Measurements from ENCODE around the gene MACROD2.

Gene MACROD2

GRCh38 chr20:14284443-14284842, 289.1 kb downstream of the MACROD2 start:
- no peak for DNase-seq

- DNase-seq, result no peak
Observed at GRCh38 chr20:14288341-14289330, 293.3 kb downstream of the MACROD2 start.

- no peak for DNase-seq
Observed at GRCh38 chr20:14291502-14291901, 296.2 kb downstream of the MACROD2 start.

GRCh38 chr20:14295238-14295637, 299.9 kb downstream of the MACROD2 start:
- DNase-seq, result no peak

GRCh38 chr20:14295770-14296309, 300.5 kb downstream of the MACROD2 start:
- DNase-seq, result no peak

- no peak for DNase-seq
Observed at GRCh38 chr20:14299831-14300230, 304.5 kb downstream of the MACROD2 start.

GRCh38 chr20:14303106-14303505, 307.8 kb downstream of the MACROD2 start:
- no peak for DNase-seq

- no peak for DNase-seq
Observed at GRCh38 chr20:14303651-14304050, 308.3 kb downstream of the MACROD2 start.

- no peak for DNase-seq
Observed at GRCh38 chr20:14304472-14304871, 309.2 kb downstream of the MACROD2 start.

GRCh38 chr20:14307956-14308355, 312.6 kb downstream of the MACROD2 start:
- DNase-seq, result no peak

GRCh38 chr20:14310977-14311627, 315.8 kb downstream of the MACROD2 start:
- DNase-seq, result no peak

GRCh38 chr20:14312001-14312400, 316.7 kb downstream of the MACROD2 start:
- DNase-seq, result no peak

- no peak for DNase-seq
Observed at GRCh38 chr20:14313341-14314020, 318.2 kb downstream of the MACROD2 start.

- no peak for DNase-seq
Observed at GRCh38 chr20:14319704-14320103, 324.4 kb downstream of the MACROD2 start.

- DNase-seq, result no peak
Observed at GRCh38 chr20:14331646-14332045, 336.3 kb downstream of the MACROD2 start.

GRCh38 chr20:14332866-14333265, 337.6 kb downstream of the MACROD2 start:
- DNase-seq, result no peak

GRCh38 chr20:14333721-14334120, 338.4 kb downstream of the MACROD2 start:
- DNase-seq, result no peak

- no peak for DNase-seq
Observed at GRCh38 chr20:14334306-14334930, 339.1 kb downstream of the MACROD2 start.

- DNase-seq, result no peak
Observed at GRCh38 chr20:14335052-14335451, 339.7 kb downstream of the MACROD2 start.

GRCh38 chr20:14336686-14337085, 341.4 kb downstream of the MACROD2 start:
- DNase-seq, result no peak

- peak; percentile 36 for DNase-seq
Observed at GRCh38 chr20:14337400-14338171, 342.3 kb downstream of the MACROD2 start, which contains the start of gene FLRT3. Gene FLRT3 (minus strand): TSS chr20:14337612. CDS start chr20:14327506, 10,106 bp downstream.

- DNase-seq, result no peak
Observed at GRCh38 chr20:14341801-14342200, 346.5 kb downstream of the MACROD2 start.
